OCI-LY7 (cell line): ENCODE results near the gene HSBP1.

Experiments
- CTCF ChIP-seq: fragments of 200-600 bp; sonication (generic); conservative IDR thresholded peaks from 2 replicates; pipeline ENCODE4 v1.5.1; 2014; ENCODE audit warnings: mild to moderate bottlenecking, antibody characterized with exemption, low read length, moderate library complexity, mixed read lengths
- EZH2phosphoT487 ChIP-seq: fragments of 200-600 bp; sonication (generic); IDR thresholded peaks from 2 replicates; pipeline ENCODE4 v1.6.1; 2018; ENCODE audit warnings: low read depth, borderline replicate concordance, mild to moderate bottlenecking, mixed run types, antibody characterized with exemption, low read length, moderate library complexity, mixed read lengths

GRCh38 chr16:83862661-83863060, 54.9 kb downstream of the HSBP1 start:
- TF ChIP-seq CTCF: no peak
- TF ChIP-seq EZH2phosphoT487: no peak
